Activated CD8-positive, alpha-beta T cell treated with anti-CD3 and anti-CD28 coated beads for 36 hours (primary cell): ENCODE results near the gene B9D2. TPM values are rescaled to one million over a fixed set of nuclear protein-coding genes. Genes with fewer than 3 reads are reported as not detected.
A peak's percentile ranks its signal among the peaks of the same experiment; 100 is the strongest.

Source experiments
- ATAC-seq: fragments of 200-7000 bp; cut with Tn5 transposase; one replicate; pipeline ENCODE4 v1.10.0; 2021; ENCODE audit warnings: mild to moderate bottlenecking, moderate library complexity
- CTCF ChIA-PET: fragments of 350-600 bp; sonication (Branson Sonifier 250); formaldehyde crosslinking; loops from one replicate; lab custom pipeline; 2021; ENCODE audit warnings: antibody characterized with exemption; lab: Charles Lee
- POLR2A ChIA-PET: fragments of 350-600 bp; sonication (Branson Sonifier 250); formaldehyde crosslinking; loops from one replicate; lab custom pipeline; 2021; ENCODE audit warnings: antibody characterized with exemption; lab: Charles Lee
- DNase-seq: peaks from one replicate; pipeline ENCODE4 v3.0.0-alpha.2; 2020
- H3K27ac Mint-ChIP-seq: one replicate; pipeline ENCODE4 v1.8.0; 2021; ENCODE audit warnings: mild to moderate bottlenecking, mixed read lengths
- H3K27me3 Mint-ChIP-seq: one replicate; pipeline ENCODE4 v1.8.0; 2021; ENCODE audit warnings: mixed read lengths
- H3K36me3 Mint-ChIP-seq: one replicate; pipeline ENCODE4 v1.8.0; 2021; ENCODE audit warnings: low read depth, mixed read lengths
- H3K4me1 Mint-ChIP-seq: one replicate; pipeline ENCODE4 v1.8.0; 2021; ENCODE audit warnings: low read depth, mixed read lengths
- H3K4me3 Mint-ChIP-seq: one replicate; pipeline ENCODE4 v1.8.0; 2021; ENCODE audit warnings: mild to moderate bottlenecking, moderate library complexity, mixed read lengths
- H3K9me3 Mint-ChIP-seq: one replicate; pipeline ENCODE4 v1.8.0; 2021; ENCODE audit warnings: mixed read lengths
- intact Hi-C: fragments of 100-400 bp; cut with micrococcal nuclease; formaldehyde crosslinking; loops from one replicate; pipeline ENCODE4 v1.10.0; 2022
- total RNA-seq, 2 experiments: library from RNA; stranded (reverse); gene quantifications; one replicate each; pipeline ENCODE4 v1.2.3, GENCODE V29; 2021
- TF ChIP-seq, protein P1 (sequence below): fragments of 200-600 bp; IDR thresholded peaks from one replicate; pipeline ENCODE4 v1.8.0; 2022; ENCODE audit warnings: antibody characterized with exemption, mild to moderate bottlenecking

B9D2 gene
- total RNA-seq, 2 experiments from 2014 or later: 3.1 to 5.1 TPM

DNA sequence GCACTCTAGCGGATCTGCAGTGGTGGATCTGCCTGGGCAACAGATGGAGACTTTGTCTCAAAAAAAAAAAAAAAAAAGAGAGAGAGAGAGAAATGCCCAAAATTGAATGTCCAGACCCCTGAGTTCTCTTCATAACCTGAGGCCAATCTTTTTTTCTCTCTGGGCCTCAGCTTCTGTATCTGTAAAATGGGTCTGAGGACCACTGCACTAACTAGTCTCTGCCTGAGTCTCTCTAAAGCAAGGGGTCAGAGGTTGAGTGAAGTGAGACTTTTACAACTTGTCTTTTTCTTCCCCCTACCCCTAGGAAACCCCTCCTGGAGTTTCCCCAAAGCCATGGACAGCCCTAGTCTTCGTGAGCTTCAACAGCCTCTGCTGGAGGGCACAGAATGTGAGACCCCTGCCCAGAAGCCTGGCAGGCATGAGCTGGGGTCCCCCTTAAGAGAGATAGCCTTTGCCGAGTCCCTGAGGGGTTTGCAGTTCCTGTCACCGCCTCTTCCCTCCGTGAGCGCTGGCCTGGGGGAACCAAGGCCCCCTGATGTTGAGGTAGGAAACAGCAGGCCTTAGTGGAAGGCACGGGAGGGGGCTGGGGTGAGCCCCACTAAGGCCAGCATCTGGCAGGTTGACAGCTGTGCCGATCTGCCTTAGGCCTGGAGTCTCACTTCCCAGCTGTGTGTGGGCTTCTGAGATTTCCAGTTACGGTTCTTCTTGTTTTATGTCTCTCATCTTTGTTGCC lies 14.2 kb upstream of the B9D2 start:
- DNase-seq (peak; percentile 59), ATAC-seq (peak; percentile 88)
- CTCF ChIA-PET: interaction anchor here (0.6 to 1.2 kb wide), 3 partner anchors 8 to 186 kb away, joined by 3 to 7 read pairs (median 3); no protein-coding TSS in a partner anchor
- peaks cover 2% of the 10 kb centered on the region for H3K36me3 Mint-ChIP-seq
- no peak overlapping the region for H3K4me3 Mint-ChIP-seq
- TF ChIP-seq, protein P1, sequence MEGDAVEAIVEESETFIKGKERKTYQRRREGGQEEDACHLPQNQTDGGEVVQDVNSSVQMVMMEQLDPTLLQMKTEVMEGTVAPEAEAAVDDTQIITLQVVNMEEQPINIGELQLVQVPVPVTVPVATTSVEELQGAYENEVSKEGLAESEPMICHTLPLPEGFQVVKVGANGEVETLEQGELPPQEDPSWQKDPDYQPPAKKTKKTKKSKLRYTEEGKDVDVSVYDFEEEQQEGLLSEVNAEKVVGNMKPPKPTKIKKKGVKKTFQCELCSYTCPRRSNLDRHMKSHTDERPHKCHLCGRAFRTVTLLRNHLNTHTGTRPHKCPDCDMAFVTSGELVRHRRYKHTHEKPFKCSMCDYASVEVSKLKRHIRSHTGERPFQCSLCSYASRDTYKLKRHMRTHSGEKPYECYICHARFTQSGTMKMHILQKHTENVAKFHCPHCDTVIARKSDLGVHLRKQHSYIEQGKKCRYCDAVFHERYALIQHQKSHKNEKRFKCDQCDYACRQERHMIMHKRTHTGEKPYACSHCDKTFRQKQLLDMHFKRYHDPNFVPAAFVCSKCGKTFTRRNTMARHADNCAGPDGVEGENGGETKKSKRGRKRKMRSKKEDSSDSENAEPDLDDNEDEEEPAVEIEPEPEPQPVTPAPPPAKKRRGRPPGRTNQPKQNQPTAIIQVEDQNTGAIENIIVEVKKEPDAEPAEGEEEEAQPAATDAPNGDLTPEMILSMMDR: peak; percentile 42
- intact Hi-C loops: no loop called here
- no peaks in the 10 kb centered on the region for H3K9me3 Mint-ChIP-seq
- no peaks in the 10 kb centered on the region for H3K27me3 Mint-ChIP-seq
- no peak overlapping the region for H3K27ac Mint-ChIP-seq
- POLR2A ChIA-PET: interaction anchor here (1.5 to 3.2 kb wide), 2 partner anchors 9 to 36 kb away, joined by 3 to 11 read pairs; no protein-coding TSS in a partner anchor
- H3K4me1 Mint-ChIP-seq: peaks cover 22% of the 10 kb centered on the region

DNA sequence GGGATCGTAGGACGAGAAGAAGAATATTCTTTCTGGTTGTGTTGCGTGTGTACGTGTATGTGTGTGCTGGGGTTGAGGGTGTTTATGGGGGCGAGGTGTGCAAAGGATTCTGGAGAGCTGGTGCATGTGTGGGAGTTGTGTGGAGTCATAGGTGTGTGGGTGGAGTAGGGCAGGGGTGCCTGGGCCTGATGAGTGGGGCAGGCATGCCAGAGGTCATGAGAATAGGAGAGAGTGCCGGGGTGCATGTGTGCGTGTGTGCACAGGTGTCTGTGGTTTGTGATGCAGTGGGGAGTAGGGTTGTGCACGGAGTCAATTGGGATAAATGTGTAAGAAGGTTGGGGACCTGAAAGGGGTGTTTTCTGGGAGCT lies 13.0 kb upstream of the B9D2 start:
- CTCF ChIA-PET: interaction anchor here (1.1 kb wide), 1 partner anchor 13 kb away, joined by 4 read pairs; the partner anchor contains the start of gene B9D2
- no peaks in the 10 kb centered on the region for H3K9me3 Mint-ChIP-seq
- intact Hi-C loops: no loop called here
- no peaks in the 10 kb centered on the region for H3K27me3 Mint-ChIP-seq
- H3K4me3 Mint-ChIP-seq: peak overlapping the region; percentile 60
- DNase-seq (peak; percentile 64), ATAC-seq (peak; percentile 57)
- peaks cover 2% of the 10 kb centered on the region for H3K36me3 Mint-ChIP-seq
- peaks cover 22% of the 10 kb centered on the region for H3K4me1 Mint-ChIP-seq
- POLR2A ChIA-PET: interaction anchor here (2.1 to 3.2 kb wide), 2 partner anchors 10 to 24 kb away, joined by 6 to 11 read pairs; partner anchors contain the start of gene TGFB1
- TF ChIP-seq, protein P1: no peak
- H3K27ac Mint-ChIP-seq: peak overlapping the region; percentile 20

DNA sequence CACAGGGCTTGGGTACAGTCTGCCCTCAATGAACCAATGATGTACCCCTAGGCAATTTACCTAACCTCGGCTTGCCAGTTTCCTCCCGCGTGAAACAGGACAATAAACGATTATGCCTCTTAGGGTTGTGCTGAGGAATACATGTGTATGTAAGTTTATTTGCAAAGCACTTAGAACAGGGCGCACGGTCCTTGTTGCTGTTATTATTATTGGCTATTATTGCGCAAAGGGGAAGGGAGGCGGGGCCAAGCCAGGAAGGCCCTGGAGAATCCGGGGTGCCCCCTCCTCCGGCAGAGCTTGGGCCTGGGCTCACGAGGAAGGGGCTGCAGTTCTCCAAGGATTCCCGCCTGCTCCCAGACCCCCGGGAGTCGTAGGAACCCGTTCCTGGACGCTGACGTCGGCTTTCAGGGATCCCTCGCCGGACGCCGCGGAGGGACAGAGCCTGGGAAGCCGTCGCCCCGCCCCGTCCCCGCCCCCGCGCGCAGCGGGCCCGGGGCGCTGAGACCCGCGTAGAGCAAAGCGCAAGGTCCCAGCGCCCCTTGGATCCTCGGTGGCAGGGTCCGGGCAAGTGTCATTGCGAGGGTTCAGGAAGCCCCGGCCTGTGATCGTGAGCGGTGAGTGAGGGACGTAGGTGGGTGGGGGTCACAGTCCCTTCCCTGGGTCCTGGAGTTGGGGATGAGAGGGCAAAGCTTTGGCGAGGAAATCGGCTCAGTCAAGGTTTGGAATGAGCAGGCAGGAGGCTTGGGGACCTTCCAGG lies 12.5 kb upstream of the B9D2 start, which contains the start of gene TMEM91:
TMEM91 (plus strand) TSS at position 293 of the 757 bp plus-strand sequence. CDS start 1,777 bp downstream, outside the sequence.
- ATAC-seq (peak; percentile 28), DNase-seq (no peak)
- Mint-ChIP-seq H3K36me3 (peaks cover 2% of the 10 kb centered on the region), H3K4me1 (peaks cover 22% of the 10 kb centered on the region), H3K27ac (peak within 1 kb of the TSS; percentile 20), H3K4me3 (peak within 1 kb of the TSS; percentile 60), H3K9me3 (no peaks in the 10 kb centered on the region), H3K27me3 (no peaks in the 10 kb centered on the region)
- POLR2A ChIA-PET: interaction anchor here (0.7 to 3.2 kb wide), 3 partner anchors 10 to 59 kb away, joined by 3 to 11 read pairs (median 6); partner anchors contain the start of gene TGFB1
- intact Hi-C loops: no loop called here
- CTCF ChIA-PET: interaction anchor here (1.1 kb wide), 1 partner anchor 13 kb away, joined by 4 read pairs; the partner anchor contains the start of gene B9D2
- TF ChIP-seq, protein P1: no peak

DNA sequence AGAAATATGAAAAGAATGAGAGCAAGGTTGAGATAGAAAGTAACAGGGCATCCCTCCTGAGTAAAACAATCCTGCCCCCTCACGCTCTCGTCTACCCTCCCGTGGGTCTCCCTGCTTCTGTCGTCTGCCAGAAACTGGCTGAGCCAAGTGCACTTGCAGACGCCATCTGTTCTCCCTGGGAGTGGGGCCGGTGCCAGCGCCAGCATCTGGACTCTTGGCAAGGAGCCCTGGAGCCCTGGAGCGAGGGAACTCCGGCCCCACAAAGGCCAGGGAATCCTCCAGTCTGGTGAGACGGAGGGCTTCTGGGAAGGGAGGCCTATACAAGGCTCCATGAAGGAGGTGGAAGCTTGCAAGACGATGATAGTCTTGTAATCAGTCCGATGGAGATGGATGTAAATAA lies 10.0 kb upstream of the B9D2 start:
- CTCF ChIA-PET: no interaction called here

More for the DNA sequence above, 10.0 kb upstream of the B9D2 start:
- Mint-ChIP-seq H3K4me1 (peaks cover 22% of the 10 kb centered on the region), H3K27ac (no peak overlapping the region), H3K4me3 (no peak overlapping the region), H3K9me3 (no peaks in the 10 kb centered on the region), H3K27me3 (no peaks in the 10 kb centered on the region), H3K36me3 (peaks cover 2% of the 10 kb centered on the region)
- DNase-seq: no peak
- POLR2A ChIA-PET: no interaction called here
- TF ChIP-seq, protein P1: no peak
- intact Hi-C loops: no loop called here
- ATAC-seq: no peak
